ENCODE data around the gene ZFHX3. TPM values are rescaled to one million over a fixed set of nuclear protein-coding genes. Genes with fewer than 3 reads are reported as not detected.

Gene ZFHX3
- total RNA-seq, 1 experiment from 2014 or later, result 1.5 TPM

DNA sequence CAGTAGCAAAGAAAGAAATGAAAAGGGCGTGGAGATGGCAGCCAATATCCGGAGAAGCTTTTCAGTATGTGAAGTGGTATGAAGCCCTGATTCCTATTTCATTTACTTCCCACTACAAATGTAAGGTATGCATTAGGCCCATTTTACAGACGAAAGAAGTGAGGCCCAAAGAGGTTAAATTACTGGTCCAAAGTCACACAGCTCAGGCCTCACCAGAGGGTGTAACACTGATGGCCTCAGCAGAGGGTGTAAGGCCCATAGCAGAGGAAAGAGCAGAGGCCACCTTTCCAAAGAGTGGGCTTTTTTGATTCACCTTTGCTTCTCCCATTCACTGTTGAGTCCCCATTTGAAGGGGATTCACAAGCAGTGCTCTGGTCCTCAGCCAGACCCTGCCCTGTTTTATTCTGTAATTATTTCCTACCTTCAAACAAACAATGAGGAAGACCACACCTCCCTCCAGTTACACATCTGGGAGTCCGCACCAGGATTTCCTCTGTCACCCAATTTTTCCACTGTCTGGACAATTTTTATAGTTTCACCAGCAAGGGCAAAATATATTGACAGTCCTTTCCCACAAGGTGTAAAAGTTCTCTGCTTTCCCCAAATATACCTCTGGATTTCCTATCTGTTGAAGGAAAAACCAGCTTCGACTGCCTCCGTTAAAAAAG lies 7.1 kb downstream of the ZFHX3 start:
- no peaks in the 10 kb centered on the region for H3K79me2 ChIP-seq (ENCODE audit: insufficient read depth, low read length)
- peaks cover 80 to 91% of the 10 kb centered on the region in 2 experiments for H3K4me1 Mint-ChIP-seq
- H3K27ac ChIP-seq (ENCODE audit: insufficient read length, low read depth, low read length), result no peak overlapping the region
- no peak overlapping the region for H4K8ac ChIP-seq (replicated peaks; ENCODE audit: insufficient read length, low read depth, low read length)
- H2BK12ac ChIP-seq (ENCODE audit: insufficient read length, low read depth, low read length), result no peak overlapping the region
- no peak overlapping the region for H4K91ac ChIP-seq (ENCODE audit: insufficient read length, low read depth, low read length)
- H4K20me1 ChIP-seq (ENCODE audit: control insufficient read depth, insufficient read depth, insufficient read length), result no peaks in the 10 kb centered on the region
- no peaks in the 10 kb centered on the region for H3K79me1 ChIP-seq (ENCODE audit: insufficient read depth, low read depth, low read length, poor library complexity, severe bottlenecking)
- no peak overlapping the region for H2BK20ac ChIP-seq (ENCODE audit: low read depth, low read length, poor library complexity, severe bottlenecking)
- H3K4me2 ChIP-seq (ENCODE audit: insufficient read depth, insufficient read length, low read length), result no peak overlapping the region
- no peak overlapping the region for H3K9ac ChIP-seq (ENCODE audit: extremely low read depth, insufficient read length, low read length)
- no peak overlapping the region for H2BK120ac ChIP-seq (ENCODE audit: low read depth, low read length, poor library complexity, severe bottlenecking)
- H3K23ac ChIP-seq (ENCODE audit: insufficient read length, low read depth, low read length), result no peak overlapping the region
- H3K14ac ChIP-seq (ENCODE audit: insufficient read depth, low read length), result no peak overlapping the region
- WGBS (ENCODE audit: extremely low coverage, insufficient read length, low lambda C conversion rate), result no CpG with 5 or more reads among the region's 6 CpGs
- no peaks in the 10 kb centered on the region; a peak in 3 of 7 replicates for H3K36me3 Mint-ChIP-seq (ENCODE audit: insufficient read depth in 1 of 3, low read depth in 3 of 3)
- H2AK5ac ChIP-seq (ENCODE audit: insufficient read length, low read length), result no peak overlapping the region
- DNase-seq, result no peak
- H3K27me3 Mint-ChIP-seq (ENCODE audit: low read depth), result peaks cover 97% of the 10 kb centered on the region
- H4K5ac ChIP-seq (ENCODE audit: insufficient read length, low read depth, low read length), result no peak overlapping the region
- peak overlapping the region; percentile 52 for H3K18ac ChIP-seq (ENCODE audit: insufficient read length, low read depth, low read length)
- H2BK5ac ChIP-seq (ENCODE audit: insufficient read length, low read length), result no peak overlapping the region
- TF ChIP-seq, protein P1, sequence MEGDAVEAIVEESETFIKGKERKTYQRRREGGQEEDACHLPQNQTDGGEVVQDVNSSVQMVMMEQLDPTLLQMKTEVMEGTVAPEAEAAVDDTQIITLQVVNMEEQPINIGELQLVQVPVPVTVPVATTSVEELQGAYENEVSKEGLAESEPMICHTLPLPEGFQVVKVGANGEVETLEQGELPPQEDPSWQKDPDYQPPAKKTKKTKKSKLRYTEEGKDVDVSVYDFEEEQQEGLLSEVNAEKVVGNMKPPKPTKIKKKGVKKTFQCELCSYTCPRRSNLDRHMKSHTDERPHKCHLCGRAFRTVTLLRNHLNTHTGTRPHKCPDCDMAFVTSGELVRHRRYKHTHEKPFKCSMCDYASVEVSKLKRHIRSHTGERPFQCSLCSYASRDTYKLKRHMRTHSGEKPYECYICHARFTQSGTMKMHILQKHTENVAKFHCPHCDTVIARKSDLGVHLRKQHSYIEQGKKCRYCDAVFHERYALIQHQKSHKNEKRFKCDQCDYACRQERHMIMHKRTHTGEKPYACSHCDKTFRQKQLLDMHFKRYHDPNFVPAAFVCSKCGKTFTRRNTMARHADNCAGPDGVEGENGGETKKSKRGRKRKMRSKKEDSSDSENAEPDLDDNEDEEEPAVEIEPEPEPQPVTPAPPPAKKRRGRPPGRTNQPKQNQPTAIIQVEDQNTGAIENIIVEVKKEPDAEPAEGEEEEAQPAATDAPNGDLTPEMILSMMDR (conservative IDR thresholded peaks at IDR 0.05), result 0 out of 3 replicates have a peak, but pooled peaks have one; percentile 3
- peaks cover 21% of the 10 kb centered on the region; the same call in 1 of the 2 replicates for H3K4me1 ChIP-seq (ENCODE audit: insufficient read depth, low read length)
- H3K56ac ChIP-seq (ENCODE audit: insufficient read length, low read depth, low read length), result no peak overlapping the region
- no peaks in the 10 kb centered on the region for H3K23me2 ChIP-seq (ENCODE audit: insufficient read length, low read depth, low read length, poor library complexity, severe bottlenecking)
- H3K27ac Mint-ChIP-seq, result no peak overlapping the region; a peak in 1 of 7 replicates
- peaks cover 65% of the 10 kb centered on the region for H3K27me3 ChIP-seq (ENCODE audit: insufficient read depth, low read length)
- no peak overlapping the region for H2AFZ ChIP-seq (ENCODE audit: low read length)
- no peak overlapping the region for H3K4ac ChIP-seq (ENCODE audit: low read depth, low read length)
- no peak overlapping the region for H3T11ph ChIP-seq (ENCODE audit: low read length)
- H3K4me3 Mint-ChIP-seq, result no peak overlapping the region
- H2BK15ac ChIP-seq (ENCODE audit: low read depth, low read length), result no peak overlapping the region
- H3K9me3 ChIP-seq (ENCODE audit: control insufficient read depth, low read depth, low read length), result no peaks in the 10 kb centered on the region
- H3K9me3 Mint-ChIP-seq, result peaks cover 0 to 11% of the 10 kb centered on the region in 2 experiments; a peak in 2 of 5 replicates

Measured in H9 (cell line).